GM12875 (cell line): ENCODE results near the gene RBM8A.

Experiments
- H3K4me3 ChIP-seq: one replicate; pipeline ENCODE4 v1.5.1; 2011; ENCODE audit warnings: low read depth, low read length, control low read depth
- CTCF ChIP-seq: IDR thresholded peaks from 2 replicates; pipeline ENCODE4 v1.5.1; 2011; ENCODE audit warnings: low read depth, mild to moderate bottlenecking, control low read depth, inconsistent platforms, low read length, moderate library complexity, borderline replicate concordance; ENCODE audit not compliant: insufficient read depth

Gene RBM8A

GRCh38 chr1:145874646-145875045 is 52.6 kb downstream of the RBM8A start:
- no peak for TF ChIP-seq CTCF
- H3K4me3 ChIP-seq: no peak overlapping the region

GRCh38 chr1:145871994-145872924 is 55.0 kb downstream of the RBM8A start:
- TF ChIP-seq CTCF: no peak
- H3K4me3 ChIP-seq: peak overlapping the region; percentile 27
